ENCODE data around the gene EML2.
A peak's percentile ranks its signal among the peaks of the same experiment; 100 is the strongest.

EML2 gene

GRCh38 chr19:45591004-45591637, 48.1 kb downstream of the EML2 start:
- Mint-ChIP-seq H3K4me3 (no peak overlapping the region), H3K9me3 (ENCODE audit: low read depth) (no peaks in the 10 kb centered on the region), H3K36me3 (no peaks in the 10 kb centered on the region), H3K4me1 (ENCODE audit: low read depth) (peaks cover 3% of the 10 kb centered on the region), H3K27me3 (peaks cover 14% of the 10 kb centered on the region), H3K27ac (no peak overlapping the region)

- Mint-ChIP-seq H3K27ac (no peak overlapping the region), H3K9me3 (ENCODE audit: low read depth) (no peaks in the 10 kb centered on the region), H3K4me3 (no peak overlapping the region), H3K36me3 (no peaks in the 10 kb centered on the region), H3K4me1 (ENCODE audit: low read depth) (peaks cover 3% of the 10 kb centered on the region), H3K27me3 (peaks cover 14% of the 10 kb centered on the region)
Observed at GRCh38 chr19:45590300-45591003, 48.7 kb downstream of the EML2 start.

- Mint-ChIP-seq H3K9me3 (ENCODE audit: low read depth) (no peaks in the 10 kb centered on the region), H3K4me1 (ENCODE audit: low read depth) (peaks cover 3% of the 10 kb centered on the region), H3K27ac (peak overlapping the region; percentile 18), H3K4me3 (no peak overlapping the region), H3K27me3 (peaks cover 14% of the 10 kb centered on the region), H3K36me3 (no peaks in the 10 kb centered on the region)
Observed at GRCh38 chr19:45589768-45590167, 49.4 kb downstream of the EML2 start.

GRCh38 chr19:45587873-45588272, 51.3 kb downstream of the EML2 start:
- no peak overlapping the region for H3K4me3 Mint-ChIP-seq
- H3K27me3 Mint-ChIP-seq, result peaks cover 14% of the 10 kb centered on the region
- H3K36me3 Mint-ChIP-seq, result no peaks in the 10 kb centered on the region
- H3K27ac Mint-ChIP-seq, result no peak overlapping the region
- H3K4me1 Mint-ChIP-seq (ENCODE audit: low read depth), result peaks cover 10% of the 10 kb centered on the region
- no peaks in the 10 kb centered on the region for H3K9me3 Mint-ChIP-seq (ENCODE audit: low read depth)

- peaks cover 3% of the 10 kb centered on the region for H3K36me3 Mint-ChIP-seq
- no peaks in the 10 kb centered on the region for H3K9me3 Mint-ChIP-seq (ENCODE audit: low read depth)
- peak overlapping the region; percentile 91 for H3K4me3 Mint-ChIP-seq
- H3K4me1 Mint-ChIP-seq (ENCODE audit: low read depth), result peaks cover 13% of the 10 kb centered on the region
- peaks cover 6% of the 10 kb centered on the region for H3K27me3 Mint-ChIP-seq
- peak overlapping the region; percentile 96 for H3K27ac Mint-ChIP-seq
Observed at GRCh38 chr19:45585158-45585577, 54.0 kb downstream of the EML2 start.

GRCh38 chr19:45584332-45585157, 54.7 kb downstream of the EML2 start, which contains the start of gene OPA3:
Gene OPA3 (minus strand): TSS chr19:45584802. CDS start chr19:45584764, 38 bp downstream.
- Mint-ChIP-seq H3K27ac (peak within 1 kb of the TSS; percentile 96), H3K4me1 (ENCODE audit: low read depth) (peaks cover 13% of the 10 kb centered on the region), H3K27me3 (peaks cover 1% of the 10 kb centered on the region), H3K9me3 (ENCODE audit: low read depth) (no peaks in the 10 kb centered on the region), H3K4me3 (peak within 1 kb of the TSS; percentile 91), H3K36me3 (peaks cover 3% of the 10 kb centered on the region)

- H3K4me3 Mint-ChIP-seq, result peak overlapping the region; percentile 42
- no peak overlapping the region for H3K27ac Mint-ChIP-seq
- H3K36me3 Mint-ChIP-seq, result peaks cover 4% of the 10 kb centered on the region
- H3K9me3 Mint-ChIP-seq (ENCODE audit: low read depth), result no peaks in the 10 kb centered on the region
- peaks cover 28% of the 10 kb centered on the region for H3K4me1 Mint-ChIP-seq (ENCODE audit: low read depth)
- no peaks in the 10 kb centered on the region for H3K27me3 Mint-ChIP-seq
Observed at GRCh38 chr19:45581576-45581975, 57.6 kb downstream of the EML2 start.

- H3K36me3 Mint-ChIP-seq, result peaks cover 5% of the 10 kb centered on the region
- peak overlapping the region; percentile 41 for H3K27ac Mint-ChIP-seq
- peaks cover 26% of the 10 kb centered on the region for H3K4me1 Mint-ChIP-seq (ENCODE audit: low read depth)
- no peaks in the 10 kb centered on the region for H3K27me3 Mint-ChIP-seq
- H3K9me3 Mint-ChIP-seq (ENCODE audit: low read depth), result no peaks in the 10 kb centered on the region
- H3K4me3 Mint-ChIP-seq, result no peak overlapping the region
Observed at GRCh38 chr19:45578861-45579260, 60.3 kb downstream of the EML2 start.

GRCh38 chr19:45577111-45577905, 61.9 kb downstream of the EML2 start:
- Mint-ChIP-seq H3K4me3 (no peak overlapping the region), H3K9me3 (ENCODE audit: low read depth) (no peaks in the 10 kb centered on the region), H3K27ac (peak overlapping the region; percentile 46), H3K27me3 (no peaks in the 10 kb centered on the region), H3K4me1 (ENCODE audit: low read depth) (peaks cover 20% of the 10 kb centered on the region), H3K36me3 (peaks cover 3% of the 10 kb centered on the region)

GRCh38 chr19:45576682-45577081, 62.5 kb downstream of the EML2 start:
- H3K4me1 Mint-ChIP-seq (ENCODE audit: low read depth), result peaks cover 20% of the 10 kb centered on the region
- peaks cover 2% of the 10 kb centered on the region for H3K36me3 Mint-ChIP-seq
- no peaks in the 10 kb centered on the region for H3K27me3 Mint-ChIP-seq
- H3K9me3 Mint-ChIP-seq (ENCODE audit: low read depth), result no peaks in the 10 kb centered on the region
- peak overlapping the region; percentile 54 for H3K27ac Mint-ChIP-seq
- no peak overlapping the region for H3K4me3 Mint-ChIP-seq

GRCh38 chr19:45575216-45575615, 64.0 kb downstream of the EML2 start:
- no peak overlapping the region for H3K27ac Mint-ChIP-seq
- peaks cover 18% of the 10 kb centered on the region for H3K4me1 Mint-ChIP-seq (ENCODE audit: low read depth)
- peaks cover 2% of the 10 kb centered on the region for H3K36me3 Mint-ChIP-seq
- H3K27me3 Mint-ChIP-seq, result no peaks in the 10 kb centered on the region
- no peak overlapping the region for H3K4me3 Mint-ChIP-seq
- no peaks in the 10 kb centered on the region for H3K9me3 Mint-ChIP-seq (ENCODE audit: low read depth)

- no peaks in the 10 kb centered on the region for H3K27me3 Mint-ChIP-seq
- H3K4me3 Mint-ChIP-seq, result no peak overlapping the region
- no peaks in the 10 kb centered on the region for H3K9me3 Mint-ChIP-seq (ENCODE audit: low read depth)
- H3K27ac Mint-ChIP-seq, result no peak overlapping the region
- H3K36me3 Mint-ChIP-seq, result peaks cover 4% of the 10 kb centered on the region
- peaks cover 25% of the 10 kb centered on the region for H3K4me1 Mint-ChIP-seq (ENCODE audit: low read depth)
Observed at GRCh38 chr19:45574526-45574925, 64.7 kb downstream of the EML2 start.

- H3K9me3 Mint-ChIP-seq (ENCODE audit: low read depth), result no peaks in the 10 kb centered on the region
- no peak overlapping the region for H3K27ac Mint-ChIP-seq
- no peak overlapping the region for H3K4me3 Mint-ChIP-seq
- H3K27me3 Mint-ChIP-seq, result no peaks in the 10 kb centered on the region
- peaks cover 4% of the 10 kb centered on the region for H3K36me3 Mint-ChIP-seq
- H3K4me1 Mint-ChIP-seq (ENCODE audit: low read depth), result peaks cover 14% of the 10 kb centered on the region
Observed at GRCh38 chr19:45571457-45572220, 67.6 kb downstream of the EML2 start.

Measured in activated naive CD8-positive, alpha-beta T cell (primary cell).